Inferior parietal cortex (tissue), 1 donor: Measurements from ENCODE around the gene SHB.
"Not testable (repeated sequence)": the region's sequence is repeated elsewhere in the genome, so short reads cannot be mapped to it uniquely, and the experiment has no call there.

Source experiments
- DNase-seq: peaks from one replicate; pipeline ENCODE4 v3.0.0-alpha.2; 2016; ENCODE audit errors: extremely low spot score

SHB gene

GRCh38 chr9:38063363-38063707, 5.7 kb downstream of the SHB start:
- DNase-seq: no peak

GRCh38 chr9:38062498-38063362, 6.3 kb downstream of the SHB start:
- DNase-seq: no peak

GRCh38 chr9:38062106-38062497, 6.9 kb downstream of the SHB start:
- no peak for DNase-seq

GRCh38 chr9:38061326-38061977, 7.6 kb downstream of the SHB start:
- no peak for DNase-seq

GRCh38 chr9:38060681-38061080, 8.3 kb downstream of the SHB start:
- DNase-seq: no peak

- no peak for DNase-seq
These were observed 9.6 kb downstream of the SHB start for GRCh38 chr9:38059233-38059936.

GRCh38 chr9:38058452-38059232, 10.4 kb downstream of the SHB start:
- no peak for DNase-seq

GRCh38 chr9:38057416-38058195, 11.4 kb downstream of the SHB start:
- DNase-seq: no peak

- no peak for DNase-seq
These were observed 14.4 kb downstream of the SHB start for GRCh38 chr9:38054653-38055052.

- no peak for DNase-seq
These were observed 15.1 kb downstream of the SHB start for GRCh38 chr9:38053697-38054461.

GRCh38 chr9:38051780-38052546, 17.1 kb downstream of the SHB start:
- DNase-seq: no peak

- no peak for DNase-seq
These were observed 20.6 kb downstream of the SHB start for GRCh38 chr9:38048316-38048969.

- peak; percentile 59 for DNase-seq
These were observed 21.5 kb downstream of the SHB start for GRCh38 chr9:38047301-38048251.

- DNase-seq: no peak
These were observed 22.2 kb downstream of the SHB start for GRCh38 chr9:38046661-38047300.

- not testable (repeated sequence) for DNase-seq
These were observed 23.1 kb downstream of the SHB start for GRCh38 chr9:38045939-38046338.

GRCh38 chr9:38044706-38045105, 24.3 kb downstream of the SHB start:
- DNase-seq: no peak

- DNase-seq: no peak
These were observed 24.9 kb downstream of the SHB start for GRCh38 chr9:38043931-38044623.
